Naive thymus-derived CD8-positive, alpha-beta T cell (primary cell): Measurements from ENCODE around the gene PDE6B. TPM values are rescaled to one million over a fixed set of nuclear protein-coding genes. Genes with fewer than 3 reads are reported as not detected.
A peak's percentile ranks its signal among the peaks of the same experiment; 100 is the strongest.
"Not testable (repeated sequence)": the region's sequence is repeated elsewhere in the genome, so short reads cannot be mapped to it uniquely, and the experiment has no call there.

Source experiments
- ATAC-seq, 2 donors: fragments of 150-1000 bp; cut with Tn5 transposase in 1 of 2; sonication (Bioruptor Pico), chemical (Tn5 transposase) in 1 of 2; 1 replicate in 1 of 2; 2 replicates in 1 of 2; pipeline ENCODE4 v1.10.0; 2021; ENCODE audit warnings: mild to moderate bottlenecking in 2 of 2, moderate library complexity in 2 of 2
- POLR2A ChIA-PET: fragments of 350-600 bp; sonication (Branson Sonifier 250); formaldehyde crosslinking; loops from one replicate; lab custom pipeline; 2021; ENCODE audit warnings: antibody characterized with exemption; lab: Charles Lee
- DNase-seq, 10 donors: peaks; one replicate each; pipeline versions ENCODE4 v3.0.0 to v3.0.0-alpha.2; 2020 to 2022
- H3K27ac Mint-ChIP-seq, 10 donors: one replicate each; pipeline ENCODE4 v1.8.0; 2020 to 2022; ENCODE audit warnings: mild to moderate bottlenecking in 10 of 10, mixed read lengths in 10 of 10, moderate library complexity in 4 of 10, inconsistent platforms in 1 of 10
- H3K27me3 Mint-ChIP-seq, 5 donors: one replicate each; pipeline ENCODE4 v1.8.0; 2021 to 2022; ENCODE audit warnings: mixed read lengths in 5 of 5
- H3K36me3 Mint-ChIP-seq, 3 donors: one replicate each; pipeline ENCODE4 v1.8.0; 2020 to 2022; ENCODE audit warnings: mixed read lengths in 3 of 3, mild to moderate bottlenecking in 2 of 3, inconsistent platforms in 1 of 3
- H3K4me1 Mint-ChIP-seq, 4 donors: one replicate each; pipeline ENCODE4 v1.8.0; 2021 to 2022; ENCODE audit warnings: mixed read lengths in 4 of 4
- H3K4me3 Mint-ChIP-seq, 10 donors: one replicate each; pipeline ENCODE4 v1.8.0; 2020 to 2022; ENCODE audit warnings: mild to moderate bottlenecking in 10 of 10, mixed read lengths in 10 of 10, moderate library complexity in 6 of 10, inconsistent platforms in 1 of 10
- H3K9me3 Mint-ChIP-seq, 9 donors: one replicate each; pipeline ENCODE4 v1.8.0; 2020 to 2022; ENCODE audit warnings: mixed read lengths in 9 of 9, mild to moderate bottlenecking in 3 of 9, inconsistent platforms in 1 of 9, moderate library complexity in 1 of 9
- polyA plus RNA-seq, 3 donors: library from polyadenylated mRNA; unstranded; fragments of 300-500 nt; fragmentation: Illumina TruSeq; gene quantifications; one replicate each; pipeline ENCODE4 v1.2.3, GENCODE V29; 2021
- total RNA-seq, 8 experiments: library from RNA in 2 of 8; stranded (reverse) in 2 of 8; gene quantifications; one replicate each; pipeline ENCODE4 v1.2.3 and lab custom pipeline; 2021 to 2026

PDE6B gene
- total and polyA plus RNA-seq, 5 experiments from 2014 or later = 20.7 to 26.3 (median 24.7) TPM

DNA sequence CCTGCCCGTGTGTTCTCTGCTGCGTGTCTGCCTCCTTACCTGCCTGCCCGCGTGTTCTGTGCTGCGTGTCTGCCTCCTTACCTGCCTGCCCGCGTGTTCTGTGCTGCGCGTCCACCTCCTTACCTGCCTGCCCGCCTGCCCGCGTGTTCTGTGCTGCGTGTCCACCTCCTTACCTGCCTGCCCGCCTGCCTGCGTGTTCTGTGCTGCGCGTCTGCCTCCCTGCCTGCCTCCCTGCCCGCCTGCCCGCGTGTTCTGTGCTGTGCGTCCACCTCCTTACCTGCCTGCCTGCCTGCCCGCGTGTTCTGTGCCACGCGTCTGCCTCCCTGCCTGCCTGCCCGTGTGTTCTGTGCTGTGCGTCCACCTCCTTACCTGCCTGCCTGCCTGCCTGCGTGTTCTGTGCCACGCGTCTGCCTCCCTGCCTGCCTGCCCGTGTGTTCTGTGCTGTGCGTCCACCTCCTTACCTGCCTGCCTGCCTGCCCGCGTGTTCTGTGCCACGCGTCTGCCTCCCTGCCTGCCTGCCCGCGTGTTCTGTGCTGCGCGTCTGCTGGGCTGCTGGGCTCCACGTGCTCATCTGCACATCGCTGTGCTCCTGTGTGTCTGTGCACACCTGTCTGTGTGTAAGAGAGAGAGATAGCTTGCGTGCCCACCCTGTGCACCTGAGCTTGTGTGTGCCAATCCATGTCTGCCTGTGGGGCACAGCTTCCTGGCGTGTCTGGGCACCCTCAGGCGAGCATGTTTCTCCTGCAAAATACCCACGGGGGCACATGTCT lies 9.9 kb downstream of the PDE6B start:
- H3K4me1 Mint-ChIP-seq, H3K36me3 Mint-ChIP-seq, H3K4me3 Mint-ChIP-seq, H3K27ac Mint-ChIP-seq, POLR2A ChIA-PET, ATAC-seq: not testable (repeated sequence)
- Mint-ChIP-seq H3K9me3 (peaks cover 0 to 13% (median 0%) of the 10 kb centered on the region in 9 donors), H3K27me3 (peaks cover 0 to 21% (median 5%) of the 10 kb centered on the region in 5 donors)
- DNase-seq = peak in 1 of 10 donors; percentile 41

DNA sequence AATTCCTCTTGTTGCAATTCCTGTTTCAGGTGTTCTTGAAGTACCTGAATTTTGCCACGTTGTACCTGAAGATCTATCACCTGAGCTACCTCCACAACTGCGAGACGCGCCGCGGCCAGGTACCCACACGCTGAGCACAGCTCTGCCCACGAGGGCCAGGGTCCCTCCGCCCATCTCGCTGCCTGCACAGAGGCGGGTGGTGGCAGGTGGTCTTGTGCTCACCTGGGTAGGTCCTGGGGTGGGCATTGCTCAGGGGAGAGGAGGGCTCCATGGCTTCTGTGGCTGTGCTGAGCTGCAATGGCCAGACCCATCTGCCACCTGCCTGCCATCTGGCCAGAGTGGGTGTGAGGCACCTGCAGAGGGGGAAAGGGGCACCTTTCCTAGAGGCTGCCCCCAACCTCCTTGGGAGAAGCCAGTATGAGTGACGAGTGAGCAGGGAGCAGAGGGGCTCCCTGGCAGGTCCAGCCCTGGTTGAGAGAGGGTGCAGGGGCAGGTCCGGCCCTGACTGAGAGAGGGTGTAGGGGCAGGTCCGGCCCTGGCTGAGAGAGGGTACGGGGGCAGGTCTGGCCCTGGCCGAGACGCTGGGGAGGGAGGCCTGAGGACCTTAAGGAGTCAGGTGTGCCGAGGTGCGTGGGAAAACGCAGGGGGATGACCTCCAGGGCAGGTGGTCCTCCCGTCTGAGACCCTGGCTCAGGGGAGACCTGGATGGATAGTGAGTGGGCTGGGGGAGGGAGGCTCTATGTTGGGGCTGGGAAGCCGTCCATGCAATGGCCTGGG lies 10.7 kb downstream of the PDE6B start:
- H3K27me3 Mint-ChIP-seq = peaks cover 0 to 21% (median 7%) of the 10 kb centered on the region in 5 donors
- H3K4me1 Mint-ChIP-seq = peaks cover 0 to 2% (median 0%) of the 10 kb centered on the region in 4 donors
- H3K9me3 Mint-ChIP-seq = peaks cover 0 to 8% (median 0%) of the 10 kb centered on the region in 9 donors
- POLR2A ChIA-PET = no interaction called here
- H3K36me3 Mint-ChIP-seq = peaks cover 0 to 4% (median 0%) of the 10 kb centered on the region in 3 donors
- no peak overlapping the region for H3K27ac Mint-ChIP-seq
- DNase-seq (peak in 1 of 10 donors; percentile 44), ATAC-seq (no peak)
- H3K4me3 Mint-ChIP-seq = no peak overlapping the region

DNA sequence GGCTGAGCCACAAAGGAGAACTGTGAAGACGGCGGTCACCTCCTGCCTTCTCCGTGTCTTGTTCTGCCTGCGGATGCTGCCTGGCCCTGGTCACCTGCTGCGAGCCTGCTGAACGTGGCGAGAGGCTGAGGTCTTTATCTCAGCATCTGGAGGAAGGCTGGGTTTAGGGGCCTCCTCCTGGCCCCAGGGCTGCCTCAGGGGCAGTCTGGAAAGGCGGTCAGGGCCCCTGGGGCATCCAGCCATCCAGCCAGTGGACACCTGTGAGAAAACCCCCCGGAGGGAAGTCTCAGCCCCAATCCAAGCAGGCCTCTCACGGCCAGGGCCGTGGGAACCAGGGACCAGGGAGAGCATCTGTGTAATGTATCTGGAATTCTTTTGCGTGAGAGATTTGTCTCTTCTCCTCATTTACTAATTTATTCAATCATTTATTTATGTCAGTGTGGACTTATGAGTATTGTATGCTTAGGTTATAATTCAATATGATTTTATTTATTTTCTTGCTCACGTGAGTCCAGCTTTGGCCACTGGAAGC lies 11.3 kb downstream of the PDE6B start:
- DNase-seq = peak in 1 of 10 donors; percentile 16
- Mint-ChIP-seq H3K27ac (no peak overlapping the region), H3K36me3 (peaks cover 0 to 6% (median 2%) of the 10 kb centered on the region in 3 donors), H3K27me3 (peaks cover 0 to 21% (median 9%) of the 10 kb centered on the region in 5 donors), H3K4me1 (peaks cover 0 to 2% (median 0%) of the 10 kb centered on the region in 4 donors), H3K9me3 (peaks cover 0 to 6% (median 1%) of the 10 kb centered on the region in 9 donors), H3K4me3 (no peak overlapping the region)
- POLR2A ChIA-PET = no interaction called here
- ATAC-seq = no peak

DNA sequence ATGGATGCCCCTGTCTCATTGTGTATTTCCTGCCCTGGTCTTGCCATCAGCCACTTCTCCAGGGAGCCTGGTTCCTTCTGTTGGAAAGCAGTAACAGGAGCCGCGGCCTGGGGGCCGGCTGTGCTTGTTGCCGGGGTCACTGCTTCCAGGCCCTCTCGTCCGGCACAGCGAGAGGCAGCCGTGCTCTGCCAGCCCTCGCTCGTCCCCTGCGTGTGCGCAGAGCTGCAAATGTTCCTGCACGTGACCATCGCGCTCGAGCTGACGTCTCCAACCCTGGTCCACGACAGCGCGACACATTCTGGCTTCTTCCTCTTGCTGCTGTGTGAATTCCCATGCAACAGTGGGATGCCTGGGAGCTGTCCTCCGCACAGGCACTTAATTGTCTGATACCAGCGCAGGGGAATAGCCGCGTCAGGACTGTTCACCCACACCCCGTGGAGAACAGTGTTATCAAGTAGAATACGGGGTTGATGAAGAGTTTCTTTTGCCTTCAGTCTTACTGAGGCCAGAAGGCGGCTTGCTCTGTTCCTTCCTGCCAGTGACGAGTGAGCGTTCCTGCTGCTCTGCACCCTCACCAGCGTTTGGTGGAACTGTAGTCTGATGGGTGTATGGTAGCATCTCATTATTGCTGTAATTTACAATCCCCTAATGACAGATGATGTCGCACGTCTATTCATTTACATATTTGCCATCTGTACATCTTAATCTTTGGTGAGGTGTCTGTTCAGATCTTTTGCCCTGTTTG lies 12.3 kb downstream of the PDE6B start:
- ATAC-seq (no peak), DNase-seq (peak in 1 of 10 donors; percentile 13)
- Mint-ChIP-seq H3K9me3 (peaks cover 0 to 11% (median 1%) of the 10 kb centered on the region in 9 donors), H3K4me3 (no peak overlapping the region), H3K36me3 (peaks cover 0 to 6% (median 2%) of the 10 kb centered on the region in 3 donors), H3K4me1 (peaks cover 0 to 2% (median 0%) of the 10 kb centered on the region in 4 donors), H3K27me3 (peaks cover 0 to 21% (median 9%) of the 10 kb centered on the region in 5 donors), H3K27ac (no peak overlapping the region)
- POLR2A ChIA-PET = no interaction called here

DNA sequence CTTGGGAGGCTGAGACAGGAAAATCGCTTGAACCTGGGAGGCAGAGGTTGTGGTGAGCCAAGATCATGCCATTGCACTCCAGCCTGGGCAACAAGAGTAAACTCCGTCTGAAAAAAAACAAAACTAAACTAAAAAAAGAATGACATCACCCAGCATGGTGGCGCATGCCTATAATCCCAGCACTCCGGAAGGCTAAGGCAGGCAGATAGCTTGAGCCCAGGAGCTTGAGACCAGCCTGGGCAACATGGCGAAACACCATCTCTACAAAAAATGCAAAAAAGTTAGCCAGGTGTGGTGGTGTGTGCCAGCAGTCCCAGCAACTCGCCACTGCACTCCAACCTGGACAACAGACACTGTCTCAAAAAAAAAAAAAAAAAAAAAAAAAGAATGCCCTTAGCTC lies 17.0 kb downstream of the PDE6B start:
- peaks cover 0 to 10% (median 2%) of the 10 kb centered on the region in 3 donors for H3K36me3 Mint-ChIP-seq
- H3K27ac Mint-ChIP-seq, POLR2A ChIA-PET, DNase-seq, ATAC-seq, H3K4me1 Mint-ChIP-seq, H3K4me3 Mint-ChIP-seq: not testable (repeated sequence)
- peaks cover 11 to 24% (median 20%) of the 10 kb centered on the region in 5 donors for H3K27me3 Mint-ChIP-seq
- peaks cover 0 to 14% (median 5%) of the 10 kb centered on the region in 9 donors for H3K9me3 Mint-ChIP-seq

DNA sequence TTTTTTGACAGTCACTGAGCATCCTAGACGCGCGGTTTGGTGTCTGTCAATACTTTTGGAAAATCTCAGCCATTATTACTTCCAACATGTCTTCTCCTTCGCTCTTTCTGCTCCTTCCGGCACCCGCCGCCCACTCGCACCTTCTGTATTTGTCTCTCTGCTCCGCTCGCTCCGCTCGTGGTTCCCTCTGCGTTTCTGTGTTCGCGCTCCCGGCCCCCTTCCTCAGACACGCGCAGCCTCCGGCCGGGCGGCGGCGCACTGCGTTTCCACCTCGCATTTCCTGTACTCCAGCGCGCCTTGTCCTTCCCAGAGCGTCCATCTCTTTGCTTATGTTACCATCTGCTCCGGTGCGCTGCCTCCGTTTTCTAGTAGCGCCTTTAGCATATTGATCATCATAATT lies 21.1 kb downstream of the PDE6B start:
- ATAC-seq (peak; percentile 44 to 52), DNase-seq (no peak)
- peaks cover 0 to 11% (median 4%) of the 10 kb centered on the region in 9 donors for H3K9me3 Mint-ChIP-seq
- peaks cover 0 to 7% (median 2%) of the 10 kb centered on the region in 4 donors for H3K4me1 Mint-ChIP-seq
- POLR2A ChIA-PET = no interaction called here
- peaks cover 0 to 5% (median 0%) of the 10 kb centered on the region in 3 donors for H3K36me3 Mint-ChIP-seq
- peaks cover 5 to 28% (median 13%) of the 10 kb centered on the region in 5 donors for H3K27me3 Mint-ChIP-seq
- peak overlapping the region in 4 of 10 donors; percentile 12 to 73 (median 64) for H3K27ac Mint-ChIP-seq
- peak overlapping the region; percentile 69 to 89 (median 76) for H3K4me3 Mint-ChIP-seq

DNA sequence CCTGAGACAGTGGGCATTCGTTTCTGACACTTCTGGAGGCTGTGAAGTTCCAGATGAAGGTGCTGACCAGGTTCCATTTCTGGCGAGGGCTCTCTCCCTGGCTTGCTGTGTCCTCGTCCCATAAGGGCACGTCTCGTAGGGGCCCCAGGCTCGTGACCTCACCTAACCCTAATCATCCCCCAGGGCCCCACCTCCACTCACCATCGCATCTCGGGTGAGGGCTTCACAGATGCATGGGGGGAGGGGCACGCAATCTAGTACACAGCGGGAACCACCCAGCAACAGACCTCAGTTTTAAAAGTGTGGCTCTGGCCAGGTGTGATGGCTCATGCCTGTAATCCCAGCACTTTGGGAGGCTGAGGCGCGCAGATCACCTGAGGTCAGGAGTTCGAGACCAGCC lies 22.1 kb downstream of the PDE6B start:
- Mint-ChIP-seq H3K9me3 (peaks cover 0 to 10% (median 4%) of the 10 kb centered on the region in 9 donors), H3K27ac (no peak overlapping the region), H3K27me3 (peaks cover 5 to 32% (median 18%) of the 10 kb centered on the region in 5 donors), H3K4me1 (peaks cover 0 to 7% (median 2%) of the 10 kb centered on the region in 4 donors), H3K4me3 (no peak overlapping the region), H3K36me3 (peaks cover 0 to 5% (median 0%) of the 10 kb centered on the region in 3 donors)
- ATAC-seq (no peak), DNase-seq (no peak)
- POLR2A ChIA-PET = interaction anchor here (0.6 kb wide), 1 partner anchor 40 kb away, joined by 4 read pairs; no protein-coding TSS in a partner anchor

DNA sequence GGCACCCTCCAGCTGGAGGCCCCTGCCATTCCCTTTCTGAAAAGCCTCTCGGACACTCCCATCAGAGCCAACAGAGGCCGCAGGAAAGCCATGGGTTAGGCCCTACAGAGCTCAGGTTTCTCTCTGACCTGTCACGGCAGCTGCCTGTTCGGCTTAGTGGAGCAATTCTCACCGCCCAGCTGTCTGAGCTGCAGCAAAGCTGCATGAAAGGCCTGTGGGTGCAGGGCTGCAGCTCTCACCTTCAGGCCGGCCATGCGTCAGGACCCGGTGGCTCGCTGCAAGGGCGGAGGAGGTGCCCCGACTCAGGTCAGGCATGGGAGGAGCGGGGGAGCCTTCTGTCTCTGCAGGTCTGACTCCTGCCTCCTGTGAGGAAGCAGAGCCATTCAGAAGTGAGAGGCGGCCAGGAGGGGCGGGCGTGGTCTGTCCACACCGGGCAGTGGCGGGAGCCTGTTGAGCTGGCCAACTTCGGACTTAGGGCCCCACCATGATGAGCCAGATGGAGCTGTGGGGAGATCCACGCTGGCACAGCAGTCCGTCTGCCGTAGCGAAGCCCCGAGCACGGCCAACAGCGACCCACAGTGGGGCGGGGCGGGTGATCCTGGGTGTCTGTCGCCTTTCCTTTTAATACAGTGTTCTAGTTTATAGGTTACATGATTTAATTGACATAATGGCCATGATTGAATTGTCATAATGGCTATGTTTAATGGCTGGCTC lies 23.4 kb downstream of the PDE6B start:
- ATAC-seq (no peak), DNase-seq (no peak)
- no peak overlapping the region for H3K27ac Mint-ChIP-seq
- H3K36me3 Mint-ChIP-seq = no peaks in the 10 kb centered on the region
- peaks cover 6 to 32% (median 18%) of the 10 kb centered on the region in 5 donors for H3K27me3 Mint-ChIP-seq
- peaks cover 0 to 7% (median 2%) of the 10 kb centered on the region in 4 donors for H3K4me1 Mint-ChIP-seq
- H3K9me3 Mint-ChIP-seq = peaks cover 0 to 3% (median 0%) of the 10 kb centered on the region in 9 donors
- H3K4me3 Mint-ChIP-seq = no peak overlapping the region
- POLR2A ChIA-PET = no interaction called here

DNA sequence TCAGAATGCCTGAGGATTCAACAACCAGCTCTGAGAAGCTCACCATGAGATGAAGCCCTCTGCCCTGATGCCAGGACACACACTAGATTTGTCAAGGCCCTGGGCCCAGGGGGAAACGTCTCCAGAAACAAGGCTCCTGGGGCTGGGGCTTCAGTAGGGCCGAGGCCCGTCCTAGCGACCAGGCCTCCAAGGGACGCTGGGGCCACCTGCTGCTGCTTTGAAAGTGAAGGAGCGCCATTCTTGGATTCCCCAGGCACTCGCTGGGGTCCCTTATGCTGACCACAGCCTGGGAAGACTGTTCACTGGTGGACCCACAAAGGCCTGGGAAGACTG lies 23.9 kb downstream of the PDE6B start:
- no peak for DNase-seq
- H3K27me3 Mint-ChIP-seq = peaks cover 6 to 32% (median 18%) of the 10 kb centered on the region in 5 donors
- H3K4me1 Mint-ChIP-seq = peaks cover 0 to 7% (median 2%) of the 10 kb centered on the region in 4 donors
- no peaks in the 10 kb centered on the region for H3K36me3 Mint-ChIP-seq
- ATAC-seq = no peak
- H3K4me3 Mint-ChIP-seq = no peak overlapping the region
- POLR2A ChIA-PET = no interaction called here
- no peak overlapping the region for H3K27ac Mint-ChIP-seq
- H3K9me3 Mint-ChIP-seq = peaks cover 0 to 3% (median 0%) of the 10 kb centered on the region in 9 donors

DNA sequence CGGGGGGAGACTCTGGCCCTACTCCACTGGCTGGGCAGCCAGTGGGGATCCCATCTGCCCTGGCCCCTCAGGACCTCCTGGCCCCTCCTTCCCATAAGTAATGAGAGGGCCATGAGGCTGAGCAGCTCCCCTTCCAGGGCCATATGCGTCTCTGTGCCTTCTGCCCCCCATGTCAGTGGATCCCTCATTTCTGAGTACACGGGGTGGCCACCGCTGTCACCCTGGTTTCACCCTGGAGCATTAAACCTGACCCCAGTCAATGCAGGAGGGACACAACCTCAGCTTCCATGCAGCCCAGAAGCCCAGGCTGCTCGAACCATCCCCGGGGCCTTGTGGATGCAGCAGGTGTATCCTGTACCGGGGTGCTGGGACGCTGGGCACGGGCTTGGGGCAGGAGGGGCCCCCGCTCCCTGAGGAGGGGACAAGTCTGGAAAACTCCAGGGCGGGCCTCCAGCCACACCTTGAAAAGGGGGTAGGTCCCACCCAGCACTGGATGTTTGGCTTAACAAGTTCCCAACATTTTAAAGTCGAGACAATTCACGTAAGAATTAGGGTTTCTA lies 24.5 kb downstream of the PDE6B start:
- POLR2A ChIA-PET = no interaction called here
- Mint-ChIP-seq H3K27ac (no peak overlapping the region), H3K9me3 (peaks cover 0 to 3% (median 0%) of the 10 kb centered on the region in 9 donors), H3K4me1 (peaks cover 0 to 7% (median 2%) of the 10 kb centered on the region in 4 donors), H3K36me3 (no peaks in the 10 kb centered on the region), H3K27me3 (peaks cover 5 to 32% (median 18%) of the 10 kb centered on the region in 5 donors), H3K4me3 (no peak overlapping the region)
- DNase-seq (no peak), ATAC-seq (no peak)

DNA sequence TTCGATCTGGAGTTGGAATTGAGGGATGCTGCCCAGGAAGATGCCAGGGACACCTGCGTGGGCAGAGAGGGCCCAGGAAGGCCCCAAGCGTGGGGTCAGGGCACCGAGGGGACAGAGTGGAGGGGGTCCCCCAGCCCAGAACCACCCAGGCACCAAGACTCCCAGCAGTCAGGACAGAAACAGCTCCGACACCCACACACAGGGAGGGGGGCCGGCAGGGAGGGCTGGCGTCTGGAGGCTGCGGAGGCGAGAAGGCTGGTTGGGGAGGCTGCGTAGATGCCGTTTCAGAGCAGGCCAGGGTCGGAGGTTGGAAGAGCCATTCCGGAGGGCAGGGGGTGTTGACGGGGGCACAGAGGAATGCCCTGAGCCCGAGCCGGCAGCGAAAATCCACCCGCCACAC lies 25.1 kb downstream of the PDE6B start:
- POLR2A ChIA-PET = no interaction called here
- peaks cover 3 to 32% (median 18%) of the 10 kb centered on the region in 5 donors for H3K27me3 Mint-ChIP-seq
- no peak overlapping the region for H3K4me3 Mint-ChIP-seq
- ATAC-seq = no peak
- no peak overlapping the region for H3K27ac Mint-ChIP-seq
- H3K4me1 Mint-ChIP-seq = peaks cover 0 to 7% (median 2%) of the 10 kb centered on the region in 4 donors
- peaks cover 0 to 3% (median 0%) of the 10 kb centered on the region in 9 donors for H3K9me3 Mint-ChIP-seq
- no peak for DNase-seq
- H3K36me3 Mint-ChIP-seq = no peaks in the 10 kb centered on the region
